ENCODE data around the gene SUPV3L1. TPM values are rescaled to one million over a fixed set of nuclear protein-coding genes. Genes with fewer than 3 reads are reported as not detected.

SUPV3L1 gene
- total RNA-seq, 1 donor from 2014 or later, result 58.9 TPM

DNA sequence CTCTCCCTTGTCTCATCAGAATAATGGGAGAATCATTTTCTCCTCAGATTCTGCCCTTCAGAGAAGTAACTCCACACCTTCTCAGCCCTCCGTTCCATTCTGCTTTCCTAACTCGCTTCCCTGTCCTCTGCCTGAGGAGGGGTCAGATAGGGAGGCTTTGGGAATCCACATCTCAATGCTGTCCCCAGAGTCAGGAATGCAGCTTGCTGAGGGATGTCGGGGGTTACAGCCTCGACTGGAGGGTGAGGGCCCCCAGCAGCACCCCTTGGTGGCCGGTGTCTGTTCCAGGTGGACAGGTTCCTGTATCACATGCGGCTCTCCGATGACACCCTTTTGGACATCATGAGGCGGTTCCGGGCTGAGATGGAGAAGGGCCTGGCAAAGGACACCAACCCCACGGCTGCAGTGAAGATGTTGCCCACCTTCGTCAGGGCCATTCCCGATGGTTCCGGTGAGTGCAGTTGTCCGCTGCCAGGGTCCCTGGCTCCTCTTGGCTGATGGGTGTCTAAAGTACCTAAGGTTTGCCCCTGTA, 47.0 kb downstream of the SUPV3L1 start:
- intact Hi-C loops (cut with micrococcal nuclease), result loop anchor here (10.0 kb wide), 1 partner anchor 892 kb away; the partner anchor contains the start of genes HNRNPH3 and PBLD

DNA sequence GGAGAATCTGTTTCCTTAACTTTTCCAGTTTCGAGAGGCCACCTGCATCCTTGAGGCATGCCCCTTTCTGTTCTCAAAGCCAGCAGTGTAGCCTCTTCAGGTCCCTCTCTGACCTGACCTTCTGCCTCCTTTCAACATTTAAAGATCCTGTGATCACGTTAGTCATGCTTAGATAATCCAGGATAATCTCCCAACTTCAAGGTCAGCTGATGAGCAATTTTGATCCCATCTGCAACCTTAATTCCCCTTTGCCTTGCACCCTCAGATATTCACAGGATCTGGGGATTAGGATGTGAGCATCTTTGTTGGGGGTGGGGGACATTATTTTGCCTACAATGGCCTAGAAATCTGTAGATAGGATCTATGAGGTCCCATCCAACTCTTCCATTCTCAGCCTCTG, 48.1 kb downstream of the SUPV3L1 start:
- intact Hi-C loops (cut with micrococcal nuclease), result loop anchor here (2.0 to 10.0 kb wide), 2 partner anchors 91 to 893 kb away; partner anchors contain the start of genes HNRNPH3 and PBLD

DNA sequence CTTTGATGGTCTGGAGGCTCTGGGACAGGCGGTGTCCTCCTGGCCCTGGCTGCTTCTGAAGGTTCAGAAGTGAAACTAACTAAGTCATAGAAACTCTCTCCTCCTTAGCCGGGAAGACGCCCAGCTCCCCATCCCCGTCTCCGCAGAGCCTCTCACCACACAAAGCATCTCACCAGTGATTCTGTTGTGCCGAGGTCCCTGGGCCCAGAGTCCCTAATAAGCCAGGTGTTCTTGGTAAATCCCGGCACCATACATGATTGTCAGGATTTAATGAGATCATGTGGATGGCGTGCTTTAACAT, 49.5 kb downstream of the SUPV3L1 start:
- intact Hi-C loops (cut with micrococcal nuclease), result loop anchor here (1.0 to 10.0 kb wide), 3 partner anchors 50 to 895 kb away; partner anchors contain the start of genes HNRNPH3 and PBLD

DNA sequence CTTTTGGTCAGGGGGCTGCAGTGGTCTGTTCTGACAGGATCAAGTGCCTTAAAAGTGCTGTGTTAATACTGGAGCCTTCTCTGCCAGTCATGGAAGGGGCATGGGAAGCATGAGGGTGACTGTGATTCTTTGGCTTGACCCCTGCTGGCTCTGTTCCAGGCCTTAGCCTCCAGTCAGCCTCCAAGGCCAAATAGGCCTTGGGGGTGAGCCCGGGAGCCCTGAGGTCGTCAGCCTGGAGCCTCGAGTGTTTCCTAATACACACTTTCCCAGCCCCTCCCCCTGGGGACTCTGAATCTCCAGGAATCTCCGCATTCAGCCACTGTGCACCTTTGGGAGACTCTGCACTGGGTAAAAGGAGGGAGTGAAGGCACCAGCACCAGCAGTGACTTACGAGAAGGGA, 50.1 kb downstream of the SUPV3L1 start:
- intact Hi-C loops (cut with micrococcal nuclease), result no loop called here

DNA sequence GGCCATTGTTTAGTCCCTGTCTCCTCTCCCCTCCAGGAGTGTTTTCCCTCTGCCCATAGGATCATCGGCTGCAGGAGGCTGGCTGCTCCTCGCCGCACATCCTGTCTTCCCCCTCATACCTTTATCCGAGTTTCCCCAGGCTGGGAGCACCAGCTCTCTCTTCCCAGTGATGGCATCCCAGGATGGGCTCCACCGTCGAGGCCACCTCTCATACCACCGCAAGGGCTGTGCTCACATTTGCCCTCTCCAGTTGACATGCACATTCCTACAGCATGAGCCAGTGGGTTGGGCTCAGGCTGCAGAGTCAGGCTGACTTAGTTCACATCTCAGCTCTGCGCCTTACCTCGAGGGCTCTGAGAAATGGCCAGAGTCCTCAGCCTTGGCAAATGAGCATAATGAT, 52.2 kb downstream of the SUPV3L1 start:
- intact Hi-C loops (cut with micrococcal nuclease), result no loop called here

DNA sequence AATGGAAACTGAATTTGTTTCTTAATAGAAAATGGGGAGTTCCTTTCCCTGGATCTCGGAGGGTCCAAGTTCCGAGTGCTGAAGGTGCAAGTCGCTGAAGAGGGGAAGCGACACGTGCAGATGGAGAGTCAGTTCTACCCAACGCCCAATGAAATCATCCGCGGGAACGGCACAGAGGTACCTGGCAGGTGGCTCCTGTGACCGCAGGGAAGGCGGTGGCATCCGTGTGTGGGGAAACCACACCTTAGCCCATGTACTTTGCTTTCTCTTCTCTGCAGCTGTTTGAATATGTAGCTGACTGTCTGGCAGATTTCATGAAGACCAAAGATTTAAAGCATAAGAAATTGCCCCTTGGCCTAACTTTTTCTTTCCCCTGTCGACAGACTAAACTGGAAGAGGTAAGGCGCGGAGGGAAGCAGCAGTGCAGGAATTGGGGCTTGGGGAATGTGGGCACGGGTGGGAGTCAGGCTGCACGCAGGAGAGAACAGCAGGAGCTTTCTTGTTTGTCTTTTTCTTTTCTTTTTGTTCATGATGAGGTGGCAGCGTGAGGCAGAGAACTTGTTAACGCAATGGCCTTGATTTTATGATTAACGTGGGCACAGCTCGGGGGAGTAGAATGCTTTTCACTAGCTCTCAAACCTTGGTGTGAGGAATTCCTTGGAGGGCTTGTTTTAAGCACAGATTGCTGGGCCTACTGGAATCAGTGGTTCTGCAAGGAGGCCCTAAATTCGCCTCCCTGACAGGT, 52.9 kb downstream of the SUPV3L1 start:
- intact Hi-C loops (cut with micrococcal nuclease), result no loop called here

DNA sequence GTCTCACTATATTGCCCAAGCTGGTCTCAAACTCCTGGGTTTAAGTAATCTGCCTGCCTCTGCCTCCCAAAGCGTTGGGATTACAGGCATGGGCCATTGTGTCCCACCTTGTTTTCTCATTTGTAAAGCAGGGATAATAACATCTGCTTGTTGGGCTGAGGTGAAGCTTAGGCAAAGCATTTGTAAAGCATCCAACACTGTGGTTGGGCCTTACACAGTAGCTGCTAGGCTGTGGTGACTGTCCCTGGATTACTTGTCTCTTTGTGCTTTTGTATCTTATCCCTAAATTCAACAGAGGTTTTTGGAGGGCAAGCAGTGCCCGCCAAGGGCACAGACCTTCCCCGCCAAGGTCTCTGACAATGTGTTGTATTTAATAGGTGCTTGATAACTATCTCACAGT, 54.4 kb downstream of the SUPV3L1 start:
- intact Hi-C loops (cut with micrococcal nuclease), result no loop called here

DNA sequence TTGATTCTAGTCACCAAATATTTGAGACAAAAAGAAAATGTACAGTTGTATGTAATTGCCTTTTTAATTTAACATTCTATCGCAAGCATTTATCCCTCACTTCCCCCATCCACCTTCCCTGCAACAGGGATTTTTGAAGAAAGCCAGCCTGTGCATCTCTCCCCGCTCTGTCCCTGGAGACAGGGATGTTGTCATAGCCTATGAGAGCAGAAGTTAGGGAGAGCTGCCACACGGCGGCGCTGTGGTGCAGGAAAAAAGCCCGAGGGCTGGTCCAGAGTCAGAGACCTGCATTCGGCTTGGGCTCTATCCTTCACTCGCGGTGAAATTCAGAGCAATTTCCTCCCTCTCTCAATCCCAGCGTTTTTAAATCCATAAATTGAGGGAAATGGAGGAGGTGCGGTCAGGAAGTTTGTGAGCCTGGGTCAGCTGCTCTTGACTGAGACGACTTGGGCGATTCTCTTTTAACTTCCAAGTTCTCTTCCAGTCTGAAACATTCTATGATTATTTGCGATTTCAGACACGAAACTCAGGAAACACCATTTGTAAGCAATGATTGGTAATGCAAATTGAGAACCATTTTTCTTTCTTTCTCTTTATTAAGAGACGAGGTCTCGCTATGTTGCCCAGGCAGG, 57.6 kb downstream of the SUPV3L1 start:
- intact Hi-C loops (cut with micrococcal nuclease), result loop anchor here (1.0 to 5.0 kb wide), 7 partner anchors 15 to 395 kb away; partner anchors contain the start of gene FAM241B

DNA sequence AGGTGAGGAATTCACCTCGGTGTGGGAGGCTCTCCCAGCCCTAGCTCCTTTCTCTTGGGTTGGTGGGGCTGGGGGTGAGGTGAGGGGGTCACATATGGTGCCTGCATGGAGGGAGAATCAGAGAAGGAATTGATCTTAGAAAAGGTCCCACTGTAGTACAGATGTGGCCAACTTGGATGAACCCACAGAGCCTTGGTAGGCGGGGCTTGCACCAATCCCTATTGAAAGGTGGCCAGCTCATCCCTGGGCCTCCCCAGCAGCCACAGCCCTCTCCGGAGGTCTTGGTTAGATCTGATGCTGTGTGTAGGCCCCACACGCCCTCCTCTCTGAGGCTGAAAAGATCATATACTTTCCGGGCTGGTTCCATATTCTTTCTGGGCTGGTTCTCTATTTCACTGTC, 59.1 kb downstream of the SUPV3L1 start:
- intact Hi-C loops (cut with micrococcal nuclease), result loop anchor here (5.0 kb wide), 1 partner anchor 393 kb away; the partner anchor contains the start of gene FAM241B

DNA sequence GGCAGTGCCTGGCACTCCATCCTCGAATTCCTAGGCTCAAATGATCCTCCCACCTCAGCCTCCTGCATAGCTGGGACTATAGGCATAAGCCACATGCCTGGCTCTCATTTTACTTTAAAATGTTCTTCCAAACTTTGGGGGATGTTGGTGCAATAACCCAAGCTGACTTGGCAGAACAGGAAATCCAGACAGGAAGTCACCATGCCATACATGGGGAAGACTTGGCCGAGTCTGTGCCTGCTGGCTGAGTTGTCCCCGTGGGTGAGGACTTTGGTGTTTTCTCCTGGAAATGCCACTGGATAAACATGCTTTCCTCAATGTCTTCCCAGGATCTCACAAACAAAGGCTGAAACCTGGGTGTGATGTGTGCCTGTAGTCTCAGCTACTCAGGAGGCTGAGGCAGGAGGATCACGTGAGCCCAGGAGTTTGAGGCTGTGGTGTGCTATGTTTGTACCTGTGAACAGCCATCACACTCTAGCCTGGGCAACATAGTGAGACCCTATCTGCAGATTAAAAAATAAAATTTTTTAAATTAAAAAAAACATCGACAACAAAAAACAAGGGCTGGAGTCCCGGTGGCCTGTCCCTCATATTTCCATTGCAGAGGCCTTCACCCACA, 59.9 kb downstream of the SUPV3L1 start:
- intact Hi-C loops (cut with micrococcal nuclease), result loop anchor here (5.0 kb wide), 1 partner anchor 392 kb away; the partner anchor contains the start of gene FAM241B

DNA sequence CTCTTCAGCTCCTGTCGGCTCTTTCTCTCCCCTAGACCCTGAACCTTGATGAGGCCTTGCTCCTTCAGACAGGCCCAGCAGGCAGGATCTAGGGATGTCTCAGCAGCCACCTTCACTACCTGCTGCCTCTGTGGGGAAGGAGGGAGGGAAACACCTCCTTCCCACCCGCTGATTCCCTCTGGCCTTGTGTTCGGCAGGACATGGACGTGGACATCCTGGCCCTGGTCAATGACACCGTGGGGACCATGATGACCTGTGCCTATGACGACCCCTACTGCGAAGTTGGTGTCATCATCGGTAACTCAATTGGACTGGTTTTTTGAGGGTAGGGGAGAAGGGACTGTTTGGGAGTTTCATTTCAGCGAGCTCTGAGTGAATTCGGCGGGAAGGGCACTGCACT, 60.4 kb downstream of the SUPV3L1 start:
- intact Hi-C loops (cut with micrococcal nuclease), result no loop called here

DNA sequence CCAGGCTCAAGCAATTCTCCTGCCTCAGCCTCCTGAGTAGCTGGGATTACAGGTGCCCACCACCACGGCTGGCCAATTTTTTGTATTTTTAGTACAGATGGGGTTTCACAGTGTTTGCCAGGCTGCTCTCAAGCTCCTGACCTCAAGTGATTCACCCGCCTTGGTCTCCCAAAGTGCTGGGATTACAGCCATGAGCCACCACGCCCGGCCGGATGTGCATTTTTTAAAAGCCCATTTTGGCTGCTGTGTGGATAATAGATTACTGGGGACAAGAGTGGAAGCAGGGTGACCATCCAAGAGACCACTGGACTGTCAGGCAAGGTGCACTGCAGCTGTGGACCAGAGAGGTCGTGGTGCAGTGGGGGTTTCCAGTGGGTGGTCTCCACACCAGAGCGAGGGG, 61.5 kb downstream of the SUPV3L1 start:
- intact Hi-C loops (cut with micrococcal nuclease), result no loop called here

DNA sequence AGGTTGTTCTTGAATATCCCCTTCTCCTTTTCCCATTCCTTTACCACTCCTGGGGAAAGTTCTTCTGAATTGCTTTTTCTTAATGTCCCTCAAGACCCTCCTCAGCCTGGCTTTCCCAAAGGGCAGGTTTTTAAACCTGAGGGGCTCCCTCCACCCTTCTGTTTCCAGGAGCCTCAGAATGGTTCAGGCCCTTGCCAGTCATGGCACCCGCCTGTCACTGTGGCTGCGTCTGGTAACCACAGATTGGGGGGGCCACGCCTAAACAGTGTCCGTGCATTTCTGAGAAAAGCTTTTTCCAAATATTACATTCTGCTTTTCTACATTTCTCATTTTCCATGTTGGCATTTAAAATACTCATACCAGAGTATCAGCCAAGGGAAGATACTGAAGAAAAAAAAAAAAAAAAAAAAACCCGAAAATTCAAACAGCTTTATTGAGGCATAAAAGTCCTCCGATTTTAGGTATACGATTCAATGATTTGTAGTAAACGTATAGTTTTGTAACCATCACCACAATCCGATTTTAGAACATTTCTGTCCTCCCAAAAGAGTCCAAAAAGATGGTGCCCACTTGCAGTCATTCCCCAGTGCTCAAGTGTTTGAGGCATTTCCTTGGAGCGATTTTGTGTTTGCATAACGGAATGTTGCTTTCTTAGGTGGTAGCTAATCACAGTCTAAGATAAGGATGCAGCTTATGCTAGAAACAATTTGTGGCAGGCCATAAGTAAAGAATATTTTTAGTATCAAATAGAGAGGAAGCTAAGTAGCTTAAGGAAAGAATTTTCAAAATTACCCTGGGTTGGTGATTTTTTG, 62.2 kb downstream of the SUPV3L1 start:
- intact Hi-C loops (cut with micrococcal nuclease), result no loop called here

DNA sequence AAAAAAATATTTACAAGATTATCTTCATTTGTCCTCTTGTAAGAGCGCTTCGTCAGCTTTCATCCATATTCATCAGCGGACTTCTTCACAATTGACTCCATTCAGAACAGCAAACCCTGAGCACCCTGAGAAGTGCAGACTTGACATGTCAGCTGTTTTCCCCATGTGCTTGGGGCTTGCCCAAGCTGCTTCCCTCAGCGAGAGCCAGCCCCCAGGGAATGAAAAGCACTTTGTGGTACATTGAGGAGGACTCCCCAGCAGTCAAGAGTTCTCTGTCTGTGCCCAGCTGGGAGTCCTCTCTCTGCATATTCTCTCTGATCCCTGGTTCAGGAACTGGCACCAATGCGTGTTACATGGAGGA, 62.8 kb downstream of the SUPV3L1 start:
- intact Hi-C loops (cut with micrococcal nuclease), result no loop called here

DNA sequence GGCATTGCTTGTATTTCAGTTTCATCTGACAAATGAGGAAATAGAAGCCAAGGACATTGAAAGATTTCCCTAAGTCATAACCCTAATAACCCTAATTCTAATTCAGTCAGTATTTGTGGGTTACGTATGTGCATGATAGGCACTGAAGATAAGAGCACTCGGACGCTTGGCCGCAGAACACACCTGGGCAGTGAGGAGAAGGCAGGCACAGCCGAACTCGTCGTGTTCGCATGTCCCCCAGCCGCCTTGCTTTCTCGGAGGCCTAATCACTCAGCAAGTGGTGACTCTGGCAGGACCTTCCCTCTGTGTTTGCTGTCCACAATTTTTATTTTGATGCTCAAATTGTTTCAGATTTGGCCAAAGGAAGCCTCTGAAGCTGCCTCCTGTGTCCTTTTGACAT, 63.8 kb downstream of the SUPV3L1 start:
- intact Hi-C loops (cut with micrococcal nuclease), result no loop called here

DNA sequence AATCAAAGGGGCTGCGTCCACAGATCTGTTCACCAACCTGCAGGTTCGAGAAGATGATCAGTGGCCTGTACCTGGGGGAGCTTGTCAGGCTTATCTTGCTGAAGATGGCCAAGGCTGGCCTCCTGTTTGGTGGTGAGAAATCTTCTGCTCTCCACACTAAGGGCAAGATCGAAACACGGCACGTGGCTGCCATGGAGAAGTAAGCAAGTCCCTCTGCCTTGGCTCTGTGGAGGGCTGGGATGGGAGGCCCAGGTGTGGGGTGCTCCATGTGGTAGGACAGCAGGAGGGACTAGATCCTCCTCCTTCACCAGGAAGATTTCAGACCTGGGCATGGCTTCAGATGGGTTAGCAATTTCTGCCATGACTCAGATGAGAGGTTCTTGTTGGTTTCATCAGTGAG, 66.0 kb downstream of the SUPV3L1 start:
- intact Hi-C loops (cut with micrococcal nuclease), result no loop called here

DNA sequence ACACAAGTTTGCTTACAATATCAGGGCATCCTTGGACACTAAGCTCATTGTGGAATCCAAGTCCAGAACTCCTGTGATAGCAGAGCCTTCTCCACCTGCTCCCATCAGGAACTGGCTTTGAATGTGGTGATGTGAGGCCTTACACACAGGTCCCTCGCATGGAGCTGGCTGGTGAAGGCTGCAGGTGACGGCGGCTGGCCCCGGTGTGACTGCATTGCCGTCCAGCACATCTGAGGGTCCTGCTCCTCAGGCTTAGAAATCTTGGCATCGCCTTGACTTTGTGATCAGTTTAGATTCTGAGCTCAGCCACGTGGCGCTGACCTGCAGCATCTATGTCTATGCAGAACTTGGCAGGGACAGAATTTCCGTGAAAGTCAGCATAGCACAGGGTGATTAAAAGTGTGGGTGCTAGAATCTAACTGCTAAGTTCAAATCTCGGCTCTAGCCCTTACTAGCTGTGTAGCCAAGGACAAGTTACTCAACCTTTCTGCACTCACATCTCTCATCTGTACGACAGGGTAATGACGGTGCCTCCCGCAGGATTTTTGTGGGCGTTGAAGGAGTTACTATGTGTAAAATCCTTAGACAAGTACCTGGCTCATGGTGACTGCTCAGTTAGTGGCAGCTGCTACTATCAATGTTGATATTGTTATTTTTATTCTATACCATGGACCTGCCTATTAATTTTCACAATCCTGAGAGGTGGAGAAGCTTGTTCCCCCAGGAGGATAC, 66.7 kb downstream of the SUPV3L1 start:
- intact Hi-C loops (cut with micrococcal nuclease), result no loop called here

DNA sequence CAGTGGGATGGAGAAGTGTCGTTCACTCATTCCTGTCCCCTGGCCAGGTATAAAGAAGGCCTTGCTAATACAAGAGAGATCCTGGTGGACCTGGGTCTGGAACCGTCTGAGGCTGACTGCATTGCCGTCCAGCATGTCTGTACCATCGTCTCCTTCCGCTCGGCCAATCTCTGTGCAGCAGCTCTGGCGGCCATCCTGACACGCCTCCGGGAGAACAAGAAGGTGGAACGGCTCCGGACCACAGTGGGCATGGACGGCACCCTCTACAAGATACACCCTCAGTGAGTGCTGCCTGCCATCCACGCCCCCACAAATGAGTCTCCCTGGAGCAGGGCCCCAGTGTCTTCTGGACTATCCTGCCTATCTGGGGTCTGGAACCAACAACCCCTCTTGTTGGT, 67.3 kb downstream of the SUPV3L1 start:
- intact Hi-C loops (cut with micrococcal nuclease), result no loop called here

DNA sequence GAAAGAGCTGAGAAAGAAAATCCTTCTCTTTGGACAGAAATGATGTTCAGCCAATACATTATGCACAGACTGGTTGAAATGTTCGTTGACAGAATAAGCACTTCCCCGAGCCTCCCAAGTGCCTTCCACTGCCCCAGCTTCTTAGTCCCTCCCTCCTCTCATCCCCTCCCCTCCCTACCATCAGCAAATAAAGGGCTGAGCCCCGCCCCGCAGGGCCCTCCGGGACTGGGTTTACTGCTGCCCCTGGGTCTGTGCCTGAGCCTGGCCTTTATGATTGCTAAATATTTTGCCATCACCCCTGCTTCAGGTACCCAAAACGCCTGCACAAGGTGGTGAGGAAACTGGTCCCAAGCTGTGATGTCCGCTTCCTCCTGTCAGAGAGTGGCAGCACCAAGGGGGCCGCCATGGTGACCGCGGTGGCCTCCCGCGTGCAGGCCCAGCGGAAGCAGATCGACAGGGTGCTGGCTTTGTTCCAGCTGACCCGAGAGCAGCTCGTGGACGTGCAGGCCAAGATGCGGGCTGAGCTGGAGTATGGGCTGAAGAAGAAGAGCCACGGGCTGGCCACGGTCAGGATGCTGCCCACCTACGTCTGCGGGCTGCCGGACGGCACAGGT, 68.2 kb downstream of the SUPV3L1 start:
- intact Hi-C loops (cut with micrococcal nuclease), result no loop called here

DNA sequence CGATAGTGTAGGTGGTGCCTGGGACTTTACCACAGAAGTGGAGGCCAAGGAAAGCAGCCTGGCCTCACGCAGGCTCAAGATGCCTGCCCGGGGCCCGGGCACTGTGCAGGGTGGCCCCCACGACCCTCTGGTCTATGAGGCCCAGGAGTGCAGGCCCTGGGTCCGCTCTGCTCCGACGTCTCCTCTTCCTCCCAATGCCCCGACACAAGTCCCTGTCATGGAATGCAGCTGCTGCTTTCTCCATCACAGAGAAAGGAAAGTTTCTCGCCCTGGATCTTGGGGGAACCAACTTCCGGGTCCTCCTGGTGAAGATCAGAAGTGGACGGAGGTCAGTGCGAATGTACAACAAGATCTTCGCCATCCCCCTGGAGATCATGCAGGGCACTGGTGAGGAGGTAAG, 70.0 kb downstream of the SUPV3L1 start:
- intact Hi-C loops (cut with micrococcal nuclease), result no loop called here
